ENCODE data around the gene SHMT1. TPM values are rescaled to one million over a fixed set of nuclear protein-coding genes. Genes with fewer than 3 reads are reported as not detected.
"Not testable (repeated sequence)": the region's sequence is repeated elsewhere in the genome, so short reads cannot be mapped to it uniquely, and the experiment has no call there.

Gene SHMT1
- total and polyA plus RNA-seq, 8 donors = 23.3 to 45.3 (median 26.9) TPM

DNA sequence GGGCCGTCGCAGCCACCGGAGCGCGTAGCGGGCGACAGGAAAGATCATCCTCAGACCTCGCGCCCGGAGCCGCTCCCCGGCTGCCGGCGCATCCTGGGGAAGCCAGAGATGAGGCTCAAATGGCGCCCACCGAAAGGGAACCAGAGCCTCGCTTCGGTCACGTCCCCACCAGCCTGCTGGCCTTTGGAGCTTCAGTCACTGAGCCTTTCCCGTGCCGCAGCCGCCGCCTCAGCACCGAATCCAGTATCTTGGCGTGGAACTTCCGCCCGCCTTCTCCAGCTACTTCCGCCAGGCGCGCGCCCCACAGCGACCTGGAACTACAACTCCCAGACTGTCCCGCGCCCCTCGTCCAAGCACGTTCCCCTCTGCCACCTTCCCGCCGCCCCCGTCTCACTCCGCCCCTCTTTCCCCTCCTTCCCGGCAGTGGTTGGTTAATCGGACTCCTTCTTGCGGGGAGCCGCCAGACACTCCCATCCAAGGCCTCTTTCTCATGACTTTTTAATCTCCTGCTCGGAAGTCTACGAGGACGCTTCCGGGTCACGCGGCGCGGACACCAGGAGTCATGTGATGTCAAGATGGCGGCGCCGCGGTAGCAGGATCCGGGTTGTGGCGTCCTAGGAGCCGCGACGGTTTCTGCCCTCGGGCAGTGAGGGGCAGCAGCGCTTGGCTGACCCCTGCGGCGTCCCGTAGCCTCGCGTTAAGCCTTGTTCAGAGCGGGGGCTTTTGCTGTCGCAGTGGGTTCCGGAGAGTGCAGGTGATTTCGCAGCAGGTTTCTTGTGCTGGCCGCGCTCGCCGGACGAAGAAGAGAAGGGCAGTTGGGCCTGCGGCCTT is 48.4 kb downstream of the SHMT1 start, which contains the start of the genes SMCR8 and TOP3A:
TSS of gene SMCR8 (plus strand) at position 563 of the 831 bp plus-strand sequence. CDS start 497 bp downstream, outside the sequence.
TSS of gene TOP3A (minus strand) at position 264 of the 831 bp plus-strand sequence. CDS start at position 48, 216 bp downstream.
- peaks cover 0 to 54% of the 10 kb centered on the region in 2 donors for H3K36me3 ChIP-seq
- peak within 1 kb of the TSS; percentile 78 to 87 for H3K4me3 ChIP-seq
- H3K9me3 ChIP-seq = no peaks in the 10 kb centered on the region
- intact Hi-C loops (cut with DNase I) = no loop called here
- TF ChIP-seq, protein P1, sequence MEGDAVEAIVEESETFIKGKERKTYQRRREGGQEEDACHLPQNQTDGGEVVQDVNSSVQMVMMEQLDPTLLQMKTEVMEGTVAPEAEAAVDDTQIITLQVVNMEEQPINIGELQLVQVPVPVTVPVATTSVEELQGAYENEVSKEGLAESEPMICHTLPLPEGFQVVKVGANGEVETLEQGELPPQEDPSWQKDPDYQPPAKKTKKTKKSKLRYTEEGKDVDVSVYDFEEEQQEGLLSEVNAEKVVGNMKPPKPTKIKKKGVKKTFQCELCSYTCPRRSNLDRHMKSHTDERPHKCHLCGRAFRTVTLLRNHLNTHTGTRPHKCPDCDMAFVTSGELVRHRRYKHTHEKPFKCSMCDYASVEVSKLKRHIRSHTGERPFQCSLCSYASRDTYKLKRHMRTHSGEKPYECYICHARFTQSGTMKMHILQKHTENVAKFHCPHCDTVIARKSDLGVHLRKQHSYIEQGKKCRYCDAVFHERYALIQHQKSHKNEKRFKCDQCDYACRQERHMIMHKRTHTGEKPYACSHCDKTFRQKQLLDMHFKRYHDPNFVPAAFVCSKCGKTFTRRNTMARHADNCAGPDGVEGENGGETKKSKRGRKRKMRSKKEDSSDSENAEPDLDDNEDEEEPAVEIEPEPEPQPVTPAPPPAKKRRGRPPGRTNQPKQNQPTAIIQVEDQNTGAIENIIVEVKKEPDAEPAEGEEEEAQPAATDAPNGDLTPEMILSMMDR (IDR thresholded peaks at IDR 0.05) = no peak
- DNase-seq (peak; percentile 97 to 99 (median 98)), ATAC-seq (peak; percentile 98)
- H3K4me1 ChIP-seq = peaks cover 50 to 84% of the 10 kb centered on the region in 2 donors
- H3K27me3 ChIP-seq = no peaks in the 10 kb centered on the region
- peak within 1 kb of the TSS; percentile 86 to 99 for H3K27ac ChIP-seq

DNA sequence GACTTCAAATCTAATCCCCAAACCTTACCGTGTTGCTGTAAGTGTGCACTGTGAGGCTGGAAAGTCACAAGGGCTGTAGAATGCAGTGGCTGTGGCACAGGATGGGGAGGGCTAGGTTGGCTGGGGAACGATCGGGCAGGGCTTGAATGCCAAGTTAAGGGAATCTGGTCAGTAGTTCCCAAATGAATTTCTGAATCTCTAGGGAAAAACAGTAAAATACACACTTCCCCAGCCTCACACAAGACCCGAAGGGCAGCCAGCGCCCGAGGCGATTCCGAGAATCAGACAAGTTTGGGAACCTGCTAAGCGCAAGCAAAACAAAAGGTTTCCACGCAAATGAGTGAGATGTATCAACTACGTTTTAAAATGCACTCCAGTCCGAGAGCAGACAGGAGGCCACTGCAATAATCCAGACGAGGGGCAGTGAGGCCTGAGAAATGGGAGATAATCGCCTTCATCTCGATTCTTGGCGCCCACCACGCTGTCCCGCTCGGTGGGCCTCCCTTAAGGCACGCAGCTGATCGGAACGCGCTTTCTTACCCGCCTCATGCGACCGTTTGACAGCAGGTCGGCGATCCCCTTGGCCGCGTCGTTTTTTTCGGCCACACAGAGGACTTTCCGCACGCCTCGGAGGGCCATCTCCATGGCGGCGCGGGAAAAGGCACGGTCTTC is 49.2 kb downstream of the SHMT1 start:
- Histone ChIP-seq H3K36me3 (peaks cover 0 to 49% of the 10 kb centered on the region in 2 donors), H3K4me3 (peak overlapping the region; percentile 78 to 87), H3K9me3 (no peaks in the 10 kb centered on the region), H3K4me1 (peaks cover 47 to 76% of the 10 kb centered on the region in 2 donors), H3K27ac (peak overlapping the region; percentile 86 to 99), H3K27me3 (no peaks in the 10 kb centered on the region)
- intact Hi-C loops (cut with DNase I) = no loop called here
- peak; percentile 10 for ATAC-seq
- TF ChIP-seq, protein P1 (IDR thresholded peaks at IDR 0.05) = no peak
- DNase-seq = peak in 1 of 4 donors; percentile 41

DNA sequence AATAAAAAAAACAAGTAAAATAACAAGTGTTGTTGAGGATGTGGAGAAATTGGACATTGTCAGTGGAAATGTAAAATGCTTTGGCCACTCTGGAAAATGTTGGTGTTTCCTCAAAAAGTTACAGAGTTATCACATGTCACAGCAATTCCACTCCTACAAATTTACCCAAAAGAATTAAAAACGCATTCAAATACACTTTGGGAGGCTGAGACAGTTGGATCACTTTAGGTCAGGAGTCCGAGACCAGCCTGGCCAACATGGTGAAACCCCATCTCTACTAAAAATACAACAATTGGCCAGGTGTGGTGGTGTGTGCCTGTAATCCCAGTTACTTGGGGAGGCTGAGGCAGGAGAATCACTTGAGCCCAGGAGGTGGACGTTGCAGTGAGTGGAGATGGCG is 54.1 kb downstream of the SHMT1 start:
- Histone ChIP-seq H3K4me1 (peaks cover 13 to 37% of the 10 kb centered on the region in 2 donors), H3K9me3 (no peaks in the 10 kb centered on the region), H3K36me3 (peaks cover 0 to 69% of the 10 kb centered on the region in 2 donors), H3K27me3 (no peaks in the 10 kb centered on the region), H3K4me3 (no peak overlapping the region), H3K27ac (no peak overlapping the region)
- no peak for DNase-seq
- no peak for ATAC-seq
- TF ChIP-seq, protein P1 (IDR thresholded peaks at IDR 0.05) = no peak
- intact Hi-C loops (cut with DNase I) = no loop called here

DNA sequence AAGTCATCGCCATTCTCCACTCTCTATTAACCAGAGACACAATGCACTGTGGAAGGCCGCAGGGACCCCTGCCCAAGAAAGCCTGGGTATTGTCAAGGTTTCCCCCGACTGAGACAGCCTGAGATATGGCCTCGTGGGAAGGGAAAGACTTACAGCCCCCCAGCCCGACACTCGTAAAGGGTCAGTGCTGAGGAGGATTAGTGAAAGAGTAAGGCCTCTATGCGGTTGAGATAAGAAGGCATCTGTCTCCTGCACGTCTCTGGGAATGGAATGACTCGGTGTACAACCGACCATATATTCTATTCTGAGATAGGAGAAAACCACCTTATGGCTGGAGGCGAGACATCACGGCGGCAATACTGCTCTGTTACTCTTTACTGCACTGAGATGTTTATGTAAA is 60.1 kb downstream of the SHMT1 start:
- DNase-seq; H3K9me3 ChIP-seq; H3K4me3 ChIP-seq; H3K27me3 ChIP-seq; ATAC-seq; intact Hi-C loops (cut with DNase I); H3K27ac ChIP-seq: not testable (repeated sequence)
- H3K36me3 ChIP-seq = peaks cover 0 to 94% of the 10 kb centered on the region in 2 donors
- H3K4me1 ChIP-seq = peaks cover 0 to 29% of the 10 kb centered on the region in 2 donors

DNA sequence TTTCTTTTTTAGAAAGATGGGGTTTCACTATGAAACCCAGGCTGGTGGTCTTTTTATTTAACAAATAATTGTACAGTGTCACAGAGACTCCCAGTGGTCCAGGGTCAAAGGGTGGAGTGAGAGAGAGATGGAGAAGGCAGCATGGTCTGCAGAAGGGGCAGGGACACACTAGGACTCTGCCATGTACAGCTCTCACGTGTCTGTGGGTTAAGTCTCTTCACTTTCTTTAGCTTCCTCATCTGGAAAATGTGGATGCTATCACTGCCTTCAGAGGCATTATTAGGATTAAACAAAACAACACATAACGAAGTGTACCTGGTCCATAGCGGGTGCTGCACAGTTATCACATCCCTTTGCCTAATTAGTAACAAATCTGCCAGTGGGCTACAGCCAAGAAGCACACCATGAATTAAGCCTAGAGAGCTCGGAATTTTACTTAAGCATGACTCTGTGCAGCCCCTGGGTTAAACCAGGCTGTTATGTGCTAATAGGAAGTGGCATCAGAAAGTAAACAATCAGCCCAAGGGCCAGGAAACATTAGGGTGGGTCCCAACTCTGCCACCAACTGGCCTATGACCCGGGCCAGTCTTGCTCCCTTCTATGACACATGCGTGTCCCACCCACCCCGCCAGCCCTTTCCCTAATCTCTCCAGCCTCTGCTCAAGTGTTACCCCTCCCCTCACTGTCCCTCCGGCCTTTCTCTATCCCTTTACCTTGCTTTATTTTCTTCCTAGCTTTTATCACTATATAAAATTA is 62.4 kb downstream of the SHMT1 start:
- DNase-seq (no peak), ATAC-seq (peak; percentile 62)
- no peaks in the 10 kb centered on the region for H3K9me3 ChIP-seq
- TF ChIP-seq, protein P1 (IDR thresholded peaks at IDR 0.05) = no peak
- no peaks in the 10 kb centered on the region for H3K27me3 ChIP-seq
- no peak overlapping the region for H3K4me3 ChIP-seq
- peaks cover 0 to 43% of the 10 kb centered on the region in 2 donors for H3K4me1 ChIP-seq
- intact Hi-C loops (cut with DNase I) = no loop called here
- H3K36me3 ChIP-seq = peaks cover 0 to 71% of the 10 kb centered on the region in 2 donors
- H3K27ac ChIP-seq = peak overlapping the region in 1 of 2 donors; percentile 77

DNA sequence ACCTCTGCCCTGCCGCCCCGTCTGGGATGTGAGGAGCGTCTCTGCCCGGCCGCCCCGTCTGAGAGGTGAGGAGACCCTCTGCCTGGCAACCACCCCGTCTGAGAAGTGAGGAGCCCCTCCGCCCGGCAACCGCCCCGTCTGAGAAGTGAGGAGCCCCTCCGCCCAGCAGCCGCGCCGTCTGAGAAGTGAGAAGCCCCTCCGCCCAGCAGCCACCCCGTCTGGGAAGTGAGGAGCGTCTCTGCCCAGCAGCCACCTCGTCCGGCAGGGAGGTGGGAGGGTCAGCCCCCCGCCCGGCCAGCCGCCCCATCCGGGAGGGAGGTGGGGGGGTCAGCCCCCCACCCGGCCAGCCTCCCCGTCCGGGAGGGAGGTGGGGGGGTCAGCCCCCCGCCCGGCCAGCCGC is 65.3 kb downstream of the SHMT1 start:
- H3K27ac ChIP-seq; intact Hi-C loops (cut with DNase I); H3K4me3 ChIP-seq; H3K27me3 ChIP-seq; ATAC-seq; DNase-seq; H3K9me3 ChIP-seq: not testable (repeated sequence)
- peaks cover 0 to 43% of the 10 kb centered on the region in 2 donors for H3K4me1 ChIP-seq
- peaks cover 0 to 63% of the 10 kb centered on the region in 2 donors for H3K36me3 ChIP-seq
